ENCODE measurements around the gene DCUN1D4. TPM values are rescaled to one million over a fixed set of nuclear protein-coding genes. Genes with fewer than 3 reads are reported as not detected.

DCUN1D4 gene
- total RNA-seq, 1 donor from 2014 or later, result 19.7 TPM

- Histone ChIP-seq H3K4me3 (ENCODE audit: low read depth, low read length) (no peak overlapping the region), H3K36me3 (ENCODE audit: control insufficient read depth, insufficient read depth, low read length) (peaks cover 3% of the 10 kb centered on the region), H3K27me3 (ENCODE audit: control insufficient read depth, insufficient read depth, low read length) (no peaks in the 10 kb centered on the region)
- no peak for TF ChIP-seq CTCF (IDR thresholded peaks at IDR 0.05; ENCODE audit: insufficient read depth, low read length, poor library complexity, severe bottlenecking)
- DNase-seq (ENCODE audit: low read depth), result no peak
Measured at GRCh38 chr4:51906167-51906958, 63.4 kb downstream of the DCUN1D4 start.

GRCh38 chr4:51907006-51907669 lies 64.2 kb downstream of the DCUN1D4 start:
- H3K36me3 ChIP-seq (ENCODE audit: control insufficient read depth, insufficient read depth, low read length), result peaks cover 3% of the 10 kb centered on the region
- H3K4me3 ChIP-seq (ENCODE audit: low read depth, low read length), result no peak overlapping the region
- DNase-seq (ENCODE audit: low read depth), result no peak
- TF ChIP-seq CTCF (IDR thresholded peaks at IDR 0.05; ENCODE audit: insufficient read depth, low read length, poor library complexity, severe bottlenecking), result no peak
- no peaks in the 10 kb centered on the region for H3K27me3 ChIP-seq (ENCODE audit: control insufficient read depth, insufficient read depth, low read length)

GRCh38 chr4:51909236-51909703 lies 66.3 kb downstream of the DCUN1D4 start:
- DNase-seq (ENCODE audit: low read depth), result no peak
- Histone ChIP-seq H3K36me3 (ENCODE audit: control insufficient read depth, insufficient read depth, low read length) (peaks cover 4% of the 10 kb centered on the region), H3K4me3 (ENCODE audit: low read depth, low read length) (no peak overlapping the region), H3K27me3 (ENCODE audit: control insufficient read depth, insufficient read depth, low read length) (no peaks in the 10 kb centered on the region)
- no peak for TF ChIP-seq CTCF (IDR thresholded peaks at IDR 0.05; ENCODE audit: insufficient read depth, low read length, poor library complexity, severe bottlenecking)

GRCh38 chr4:51918251-51918650 lies 75.3 kb downstream of the DCUN1D4 start:
- Histone ChIP-seq H3K36me3 (ENCODE audit: control insufficient read depth, insufficient read depth, low read length) (peaks cover 2% of the 10 kb centered on the region), H3K27me3 (ENCODE audit: control insufficient read depth, insufficient read depth, low read length) (no peaks in the 10 kb centered on the region), H3K4me3 (ENCODE audit: low read depth, low read length) (no peak overlapping the region)
- DNase-seq (ENCODE audit: low read depth), result no peak
- no peak for TF ChIP-seq CTCF (IDR thresholded peaks at IDR 0.05; ENCODE audit: insufficient read depth, low read length, poor library complexity, severe bottlenecking)

- Histone ChIP-seq H3K36me3 (ENCODE audit: control insufficient read depth, insufficient read depth, low read length) (no peaks in the 10 kb centered on the region), H3K27me3 (ENCODE audit: control insufficient read depth, insufficient read depth, low read length) (no peaks in the 10 kb centered on the region), H3K4me3 (ENCODE audit: low read depth, low read length) (no peak overlapping the region)
- DNase-seq (ENCODE audit: low read depth), result no peak
- TF ChIP-seq CTCF (IDR thresholded peaks at IDR 0.05; ENCODE audit: insufficient read depth, low read length, poor library complexity, severe bottlenecking), result no peak
Measured at GRCh38 chr4:51923343-51923742, 80.4 kb downstream of the DCUN1D4 start.
